NCI-H146 treated with DMSO at 0.1 percent for 48 hours (cell line): ENCODE measurements around the gene LDAH.

ENCODE experiments used
- DNase-seq: peaks from one replicate; lab custom pipeline; 2025; ENCODE audit not compliant: unreplicated experiment; lab: John Stamatoyannopoulos, UW

The LDAH gene

DNA sequence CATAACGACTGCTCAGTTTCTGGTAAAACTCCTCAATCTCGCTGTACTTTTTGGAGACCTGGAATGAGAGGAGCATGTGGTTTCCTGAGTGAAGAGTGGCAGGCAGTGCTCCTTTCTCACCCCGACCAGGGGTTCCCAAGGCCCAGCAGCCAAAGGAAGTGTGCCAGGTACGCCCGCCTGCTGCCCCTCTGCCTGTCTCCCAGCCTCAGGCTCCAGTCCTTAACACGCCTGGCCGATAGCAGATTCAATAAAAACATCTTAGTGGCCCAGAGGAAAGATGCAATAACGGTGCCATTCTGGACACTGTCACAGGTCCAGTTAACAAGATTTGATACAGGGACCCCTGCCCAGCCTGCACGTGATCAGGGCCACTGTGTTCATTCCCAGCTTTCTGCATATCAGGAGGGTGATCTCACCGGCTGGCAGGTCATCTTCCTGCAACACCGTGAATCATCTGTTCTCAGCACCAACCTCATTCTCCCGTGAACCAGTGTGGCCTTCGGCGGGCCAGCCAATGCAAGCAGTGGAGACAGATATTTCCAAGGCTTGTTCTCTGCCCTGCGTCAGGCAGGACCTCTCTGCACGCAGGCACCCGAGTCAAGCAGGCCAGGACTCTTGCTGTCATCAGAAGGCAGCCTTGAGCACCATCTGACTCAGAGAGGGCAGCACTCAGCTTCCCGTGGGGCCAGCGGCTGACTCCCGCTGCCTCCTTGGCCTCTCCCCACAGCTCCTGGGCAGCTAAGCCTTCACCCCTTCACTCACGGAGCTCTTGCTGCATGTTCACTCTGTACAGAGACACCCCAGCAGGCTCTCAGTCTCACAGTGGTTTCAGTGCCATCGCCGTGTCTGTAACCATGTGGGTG is 181.5 kb downstream of the LDAH start:
- DNase-seq, result no peak

DNA sequence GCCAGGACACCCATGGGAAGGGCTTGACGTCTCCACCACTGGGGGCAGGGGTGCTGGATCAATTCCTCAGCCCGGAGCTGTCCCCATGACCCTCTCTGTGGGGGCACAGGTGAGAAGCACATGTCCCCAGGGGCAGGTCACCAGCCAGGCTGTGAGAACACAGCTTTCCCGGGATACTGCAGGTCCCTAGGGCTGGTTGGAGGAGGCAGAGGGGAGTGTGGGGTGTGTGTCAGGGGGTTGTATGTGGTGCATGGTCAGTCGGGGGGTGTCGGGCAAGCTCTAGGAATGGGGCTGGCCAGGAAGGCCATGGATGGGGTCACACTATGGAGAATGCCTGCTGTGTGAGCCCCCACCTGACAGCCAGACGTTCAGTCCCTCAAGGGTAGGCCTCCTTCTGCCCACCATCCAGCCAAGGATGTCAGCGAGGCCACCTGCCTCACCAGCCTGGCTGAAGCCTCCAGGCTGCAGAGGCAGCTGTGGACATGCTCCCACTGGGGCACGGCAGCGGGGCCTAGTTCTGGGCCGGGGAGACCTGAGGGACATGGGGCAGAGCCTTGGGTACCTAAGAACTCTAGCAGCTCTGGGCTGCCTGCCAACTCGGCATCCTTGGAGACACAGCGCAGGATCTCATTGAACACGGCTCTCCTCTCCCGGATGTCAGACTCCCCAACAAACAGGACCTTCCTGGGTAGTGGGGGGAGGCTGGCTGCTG is 182.3 kb downstream of the LDAH start:
- DNase-seq, result no peak

DNA sequence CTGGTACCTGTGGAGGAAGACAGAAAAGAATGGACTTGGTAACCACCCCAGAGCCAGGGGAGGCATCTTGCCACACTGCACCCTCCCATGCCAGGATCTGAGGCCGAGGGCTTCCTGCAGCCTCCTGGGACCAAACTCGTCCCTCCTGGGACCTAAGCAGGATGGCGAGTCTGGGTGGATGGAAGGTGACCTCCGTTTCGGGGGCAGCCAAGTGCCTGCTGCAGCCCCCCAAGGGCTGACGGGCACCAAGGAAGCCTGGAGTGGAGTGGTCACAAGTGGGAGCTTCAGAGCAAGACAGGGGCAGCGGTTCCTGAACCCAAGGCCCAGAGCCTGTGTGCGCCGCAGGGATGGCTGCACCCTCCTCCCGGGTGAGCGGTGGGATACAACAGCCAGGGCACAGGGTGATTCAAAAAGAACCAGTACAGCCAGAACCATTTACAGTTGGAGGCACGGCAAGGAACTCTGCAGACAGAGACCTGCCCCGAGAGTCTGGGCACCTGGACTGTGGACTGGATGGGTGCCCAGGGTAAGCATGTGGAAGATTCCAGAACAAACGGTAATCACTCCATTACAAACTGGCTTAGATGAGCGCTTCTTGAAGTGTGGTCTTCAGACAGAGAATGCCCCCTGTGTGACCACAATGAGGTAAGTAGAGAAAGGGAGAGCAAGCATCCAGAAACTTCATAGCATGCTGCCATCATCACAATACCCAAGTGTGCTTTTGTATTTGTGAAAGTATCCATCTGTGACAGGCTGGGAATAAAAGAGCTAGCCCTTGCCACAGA is 184.1 kb downstream of the LDAH start:
- DNase-seq, result no peak

DNA sequence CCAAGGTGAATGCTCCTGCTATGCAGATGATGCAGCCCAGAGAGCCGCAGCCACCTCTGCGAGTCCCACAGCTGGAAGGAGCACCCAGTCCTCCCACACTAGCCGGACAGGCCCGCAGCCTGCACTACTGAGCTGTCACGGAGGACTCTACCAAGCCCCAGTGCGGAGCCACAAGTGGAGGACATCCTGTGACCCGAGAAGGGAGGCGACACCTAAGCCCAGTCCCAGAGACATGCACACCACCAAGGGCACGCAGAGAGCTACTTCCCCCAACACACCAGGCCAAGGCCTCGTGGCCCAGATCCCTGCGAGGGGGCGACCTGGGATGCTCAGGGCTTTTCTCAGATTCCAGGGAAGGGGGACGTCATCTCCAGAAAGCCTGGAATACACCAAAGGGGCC is 184.9 kb downstream of the LDAH start:
- DNase-seq, result no peak

DNA sequence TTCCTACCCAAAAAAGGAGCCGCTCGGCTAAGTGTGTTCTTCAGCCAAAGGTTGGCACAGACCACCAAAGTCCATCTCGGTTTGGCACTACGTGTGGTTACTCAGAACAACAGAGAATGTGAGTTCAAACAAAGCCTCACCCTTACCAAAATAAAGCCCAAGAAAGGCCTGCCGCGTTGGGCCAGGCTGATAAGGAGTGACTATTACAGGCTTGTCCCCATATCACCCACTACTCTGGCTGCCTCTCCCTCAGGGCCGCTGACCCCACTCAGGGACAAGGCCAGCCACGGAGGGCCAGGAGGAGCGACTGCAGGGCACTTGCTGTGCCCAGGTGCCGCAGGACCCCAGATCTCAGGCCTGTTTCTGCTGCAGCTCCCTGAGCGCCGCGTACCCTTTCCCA is 185.8 kb downstream of the LDAH start:
- no peak for DNase-seq

DNA sequence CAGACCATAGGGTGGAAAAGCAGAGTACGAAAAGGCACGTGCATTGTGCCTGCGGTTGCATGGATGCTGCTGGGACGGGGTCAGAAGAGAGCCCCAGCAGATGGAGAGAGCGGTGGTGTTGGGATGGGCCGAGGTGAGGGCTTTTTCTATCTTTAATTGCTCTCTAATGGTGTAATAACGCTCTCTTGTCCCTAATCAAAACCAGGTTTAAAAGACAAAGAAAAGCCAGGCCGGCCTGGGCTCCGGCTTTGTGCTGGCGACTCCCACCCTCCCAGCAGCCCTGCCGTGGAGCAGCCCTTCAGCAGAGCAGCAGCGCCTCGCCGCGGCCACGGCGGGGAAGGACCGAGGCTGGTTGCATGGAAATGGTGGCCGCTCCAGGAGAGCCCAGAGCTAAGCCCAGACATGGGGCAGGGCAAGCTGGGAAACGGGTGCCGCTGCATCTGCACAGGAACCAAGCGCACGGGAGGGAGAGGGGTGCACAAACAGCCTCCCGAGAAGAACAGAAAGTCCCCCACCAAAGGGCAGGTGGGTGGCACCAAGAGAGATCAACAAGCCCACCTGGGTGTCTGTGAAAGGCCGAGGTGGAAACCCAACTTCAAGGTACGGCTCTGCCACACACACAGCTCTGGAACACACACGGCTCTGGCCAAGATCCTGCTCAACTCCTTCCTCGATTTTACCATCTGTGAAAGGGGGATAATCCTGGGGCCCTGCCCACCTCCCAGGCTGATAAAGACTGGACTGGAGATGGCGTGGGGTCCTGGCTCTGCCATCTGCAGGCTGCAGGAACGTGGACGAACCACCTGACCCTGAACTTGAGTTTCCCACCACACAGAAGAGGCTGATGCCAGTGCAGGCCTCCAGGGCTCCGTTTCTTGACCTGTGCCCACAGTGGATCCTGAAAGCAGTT is 187.0 kb downstream of the LDAH start:
- DNase-seq, result peak; percentile 27

DNA sequence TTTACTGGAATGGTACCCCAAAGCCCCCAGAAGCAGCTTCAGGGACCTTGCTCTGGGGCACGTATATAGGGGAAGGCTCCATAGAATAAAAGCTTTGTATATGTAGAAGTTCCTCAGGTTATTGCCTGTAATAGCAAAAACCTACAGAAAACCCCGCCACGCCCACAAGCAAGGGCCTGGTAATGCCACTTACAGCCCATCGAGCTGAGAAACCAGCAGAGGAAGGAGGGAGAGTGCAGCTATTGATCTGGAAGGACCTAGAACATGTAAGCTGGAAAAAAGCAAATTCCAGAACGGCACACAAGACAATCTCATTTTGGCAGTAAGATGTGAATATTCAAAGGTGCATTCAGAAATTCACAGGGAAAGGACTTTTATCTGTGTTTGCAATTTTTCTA is 187.8 kb downstream of the LDAH start:
- DNase-seq, result no peak

DNA sequence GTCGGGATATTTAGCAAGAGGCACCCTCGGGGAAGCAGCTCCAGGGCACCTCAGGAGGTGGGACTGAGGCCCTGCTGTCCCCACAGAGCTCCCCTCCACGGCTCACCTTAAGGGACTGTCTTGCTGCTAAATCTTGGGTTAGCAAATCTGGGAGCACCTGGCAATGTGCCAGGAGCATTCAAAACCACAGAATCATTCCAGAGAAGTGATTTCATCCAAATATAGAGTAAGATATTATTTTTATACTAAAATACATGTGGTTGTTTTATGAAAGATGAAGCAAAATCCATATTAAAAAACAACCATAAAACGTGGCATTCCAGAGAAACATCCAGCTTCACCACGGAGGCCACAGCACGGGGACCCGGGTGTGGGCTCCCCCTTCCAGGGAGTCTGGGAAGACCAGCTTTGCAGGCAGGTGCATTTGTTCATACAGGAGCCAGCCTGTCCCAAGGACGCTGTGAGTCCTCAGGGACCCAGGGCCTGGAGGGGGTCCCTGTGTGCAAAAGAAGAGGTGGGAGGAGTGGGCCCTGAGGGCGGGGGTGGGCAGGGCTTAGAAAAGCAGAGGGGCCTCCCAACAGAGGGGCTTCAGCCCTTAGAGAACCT is 188.3 kb downstream of the LDAH start:
- no peak for DNase-seq
